ENCODE results near the gene SUV39H2.
A peak's percentile ranks its signal among the peaks of the same experiment; 100 is the strongest.

The SUV39H2 gene

DNA sequence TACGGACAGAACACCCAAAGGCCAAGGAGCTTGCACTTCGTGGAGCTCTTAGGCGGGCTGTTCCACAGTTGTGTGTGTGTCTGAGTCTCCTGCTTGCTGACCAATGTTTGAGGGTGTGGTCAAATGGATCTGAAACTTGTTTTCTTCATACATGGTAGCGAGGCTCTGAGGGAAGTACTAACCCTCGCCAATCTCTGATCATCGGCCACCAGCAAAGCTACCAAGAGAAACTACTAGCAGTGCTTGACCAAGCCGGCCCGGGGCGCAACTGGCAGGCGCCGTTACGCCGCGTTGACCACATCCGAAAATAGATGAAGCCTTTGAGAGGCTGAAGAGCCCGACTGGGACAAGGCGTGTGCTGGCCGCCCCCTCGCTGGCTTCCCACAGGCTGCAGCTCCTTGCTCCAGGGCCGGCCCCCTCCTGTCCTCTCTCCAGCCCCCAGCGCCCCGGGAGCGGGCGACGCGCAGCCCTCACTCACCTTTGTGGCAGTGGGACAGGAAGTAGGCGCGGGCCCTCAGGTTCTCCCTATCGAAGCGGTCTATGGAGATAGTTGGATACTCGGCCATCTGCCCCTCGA, 74.8 kb downstream of the SUV39H2 start:
- ATAC-seq (ENCODE audit: low read depth) (peak; percentile 48), DNase-seq (ENCODE audit: low spot score) (peak; percentile 51)
- Histone ChIP-seq H3K9me3 (ENCODE audit: severe bottlenecking) (no peaks in the 10 kb centered on the region), H3K36me3 (ENCODE audit: low read depth) (peaks cover 34% of the 10 kb centered on the region), H3K27me3 (ENCODE audit: insufficient read depth, poor library complexity, severe bottlenecking) (no peaks in the 10 kb centered on the region), H3K27ac (ENCODE audit: poor library complexity, severe bottlenecking) (peak overlapping the region; percentile 88), H3K4me1 (ENCODE audit: insufficient read depth, poor library complexity, severe bottlenecking) (peaks cover 7% of the 10 kb centered on the region), H3K4me3 (ENCODE audit: severe bottlenecking) (peak overlapping the region; percentile 54)
- TF ChIP-seq CTCF (IDR thresholded peaks at IDR 0.05; ENCODE audit: poor library complexity, severe bottlenecking), result no peak
